HG02571 (cell line): Measurements from ENCODE around the gene KCNA4.
"Not testable (repeated sequence)": the region's sequence is repeated elsewhere in the genome, so short reads cannot be mapped to it uniquely, and the experiment has no call there.

Source experiments
- ATAC-seq: cut with Tn5 transposase; IDR thresholded peaks from one replicate; pipeline ENCODE4 v1.9.1; 2021; ENCODE audit warnings: mild to moderate bottlenecking, moderate library complexity; ENCODE audit not compliant: unreplicated experiment

Gene KCNA4

DNA sequence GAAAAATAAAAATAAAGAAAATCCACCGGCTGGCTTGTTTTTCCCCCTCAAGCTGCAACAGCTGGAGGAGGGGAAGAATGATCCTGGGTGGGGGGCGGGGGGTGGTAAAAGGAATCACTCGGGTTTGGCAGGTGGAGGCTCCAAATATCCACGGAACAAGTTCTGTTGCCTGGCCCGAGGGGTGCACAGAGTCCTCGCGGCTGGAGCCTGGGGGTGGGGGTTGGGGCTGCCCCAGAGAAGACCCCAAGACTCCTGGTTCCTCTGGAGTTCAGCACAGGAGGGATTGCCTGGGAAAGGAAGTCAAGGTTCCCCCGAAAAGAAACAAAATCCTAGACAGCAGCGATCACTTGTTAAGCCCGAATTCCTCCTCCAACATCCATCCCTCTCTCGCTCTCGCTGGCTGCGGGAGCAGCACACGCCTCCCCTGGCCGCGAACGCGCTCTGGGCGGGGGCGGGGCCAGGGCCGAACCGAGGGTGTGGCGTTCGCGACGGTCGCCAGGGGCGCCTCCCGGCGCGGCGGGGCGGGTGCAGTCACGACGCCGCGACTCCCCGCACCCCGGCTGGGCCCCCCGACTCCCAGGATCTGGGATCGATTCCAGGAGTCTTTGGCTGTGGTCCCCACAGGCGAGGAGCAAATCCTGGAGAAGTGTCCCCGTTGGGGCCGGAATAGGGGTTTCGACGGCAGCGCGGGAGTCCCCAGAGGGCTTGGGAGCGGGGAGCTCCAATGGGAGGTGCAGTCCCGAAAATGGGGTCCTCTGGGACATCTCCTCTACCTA is at the start of gene KCNA4:
Gene KCNA4 (minus strand): TSS at position 443 of the 776 bp plus-strand sequence. CDS start 4,352 bp downstream, outside the sequence.
- no peak for ATAC-seq

GRCh38 chr11:30062103-30062502 is 45.3 kb upstream of the KCNA4 start:
- no peak for ATAC-seq

GRCh38 chr11:30059172-30059815 is 42.5 kb upstream of the KCNA4 start:
- no peak for ATAC-seq

GRCh38 chr11:30049214-30049613 is 32.4 kb upstream of the KCNA4 start:
- no peak for ATAC-seq

GRCh38 chr11:30046578-30046945 is 29.7 kb upstream of the KCNA4 start:
- no peak for ATAC-seq

DNA sequence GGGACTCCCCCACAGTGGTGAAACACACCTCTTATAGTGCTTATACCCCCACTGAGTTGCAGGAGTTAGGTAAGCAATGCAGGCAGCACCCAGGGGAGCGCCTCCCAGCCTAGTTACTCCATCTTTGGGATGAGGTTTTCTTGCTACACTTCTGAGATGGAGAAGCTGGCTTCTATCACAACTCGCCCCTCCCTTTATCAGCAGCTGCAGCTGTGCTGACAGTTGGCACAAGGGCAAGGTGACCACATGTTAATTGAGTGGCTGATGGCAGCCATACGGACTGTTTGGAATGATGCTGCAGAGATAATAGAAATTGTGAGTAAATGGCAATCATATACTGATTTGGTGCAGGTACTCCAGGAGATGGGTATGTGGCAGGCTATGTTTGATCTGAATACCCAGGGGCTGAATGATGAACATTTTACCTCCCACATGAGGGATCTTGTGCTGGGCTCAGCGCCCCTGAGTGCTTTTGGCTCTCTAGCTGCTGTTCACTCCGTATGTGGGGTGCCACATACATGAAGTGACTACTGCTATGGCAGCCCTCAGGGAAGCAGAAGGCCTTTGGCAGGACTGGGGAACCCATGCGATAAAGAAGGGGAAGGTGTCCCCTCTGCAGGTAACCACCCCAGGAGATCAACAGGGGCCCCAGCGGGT is 29.2 kb upstream of the KCNA4 start:
- no peak for ATAC-seq

DNA sequence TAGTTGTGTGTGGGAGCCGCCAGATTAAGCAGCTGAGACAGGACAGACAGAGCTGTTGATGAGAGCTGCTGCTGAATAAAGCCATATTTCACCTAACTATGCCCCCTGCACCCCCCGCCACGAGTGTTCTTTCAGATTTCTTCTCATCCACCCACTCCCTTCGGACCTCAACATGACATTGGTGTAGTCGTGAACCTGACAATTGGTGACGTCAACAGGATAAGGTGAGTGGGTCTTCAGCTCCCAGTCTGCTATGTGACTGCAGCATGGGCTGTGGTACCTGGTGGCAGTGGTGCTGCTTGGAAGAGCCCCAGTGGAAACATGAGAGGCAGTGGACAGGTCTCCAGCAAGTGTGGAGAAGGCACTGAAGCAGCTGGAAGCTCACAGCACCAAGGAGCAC is 28.3 kb upstream of the KCNA4 start:
- ATAC-seq = no peak

DNA sequence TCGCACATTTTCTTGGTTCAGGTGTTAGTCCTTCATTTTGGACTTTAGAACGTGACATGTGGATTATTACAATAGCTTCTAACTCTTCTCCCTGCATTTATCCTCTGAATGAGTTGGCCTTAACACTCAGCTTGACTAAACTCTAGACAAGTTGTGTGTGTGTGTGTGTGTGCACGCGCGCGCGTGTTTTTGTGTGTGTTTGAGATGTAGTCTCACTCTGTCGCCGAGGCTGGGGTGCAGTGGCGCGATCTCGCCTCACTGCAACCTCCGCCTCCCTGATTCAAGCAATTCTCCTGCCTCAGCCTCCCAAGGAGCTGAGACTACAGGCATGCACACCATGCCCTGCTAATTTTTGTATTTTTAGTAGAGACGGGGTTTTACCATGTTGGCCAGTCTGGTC is 24.3 kb upstream of the KCNA4 start:
- ATAC-seq = no peak

DNA sequence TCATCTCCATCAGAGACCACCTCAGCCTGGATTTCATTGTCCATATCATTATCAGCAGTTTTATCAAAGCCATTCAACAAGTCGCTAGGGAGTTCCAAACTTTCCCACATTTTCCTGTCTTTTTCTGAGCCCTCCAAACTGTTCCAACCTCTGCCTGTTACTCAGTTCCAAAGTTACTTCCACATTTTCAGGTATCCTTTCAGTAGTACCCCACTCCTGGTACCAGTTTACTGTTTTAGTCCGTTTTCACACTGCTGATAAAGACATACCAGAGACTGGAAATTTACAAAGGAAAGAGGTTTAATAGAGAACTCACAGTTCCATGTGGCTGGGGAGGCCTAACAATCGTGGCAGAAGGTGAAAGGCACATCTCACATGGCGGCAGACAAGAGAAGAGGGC is 17.9 kb upstream of the KCNA4 start:
- not testable (repeated sequence) for ATAC-seq

GRCh38 chr11:30034166-30034565 is 17.3 kb upstream of the KCNA4 start:
- not testable (repeated sequence) for ATAC-seq

- no peak for ATAC-seq
Measured at GRCh38 chr11:30025396-30026139, 8.7 kb upstream of the KCNA4 start.

DNA sequence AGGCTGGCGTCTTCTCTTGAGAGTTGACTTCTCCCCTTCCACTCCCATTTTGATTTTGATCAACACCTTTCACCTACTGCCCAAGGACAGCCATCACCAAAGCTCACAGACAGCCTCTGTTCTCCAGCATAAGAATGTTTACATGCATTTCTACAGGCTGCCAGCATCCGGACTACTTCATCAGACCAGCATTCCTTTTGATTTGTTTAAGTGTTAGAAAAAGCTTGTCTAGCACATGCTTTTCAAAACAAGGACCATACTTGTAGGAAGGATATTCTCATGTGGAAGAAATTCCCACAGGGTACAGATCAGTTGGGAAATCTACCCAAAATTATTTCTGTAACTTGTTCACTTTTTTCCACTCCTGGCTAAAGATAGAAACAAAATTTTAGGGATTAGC is 6.2 kb upstream of the KCNA4 start:
- no peak for ATAC-seq

- ATAC-seq = no peak
Measured at GRCh38 chr11:30019481-30019880, 2.7 kb upstream of the KCNA4 start.

- ATAC-seq = no peak
Measured at GRCh38 chr11:30018495-30018894, 1.7 kb upstream of the KCNA4 start.

GRCh38 chr11:30017445-30017895 is 640 bp upstream of the KCNA4 start:
- no peak for ATAC-seq

DNA sequence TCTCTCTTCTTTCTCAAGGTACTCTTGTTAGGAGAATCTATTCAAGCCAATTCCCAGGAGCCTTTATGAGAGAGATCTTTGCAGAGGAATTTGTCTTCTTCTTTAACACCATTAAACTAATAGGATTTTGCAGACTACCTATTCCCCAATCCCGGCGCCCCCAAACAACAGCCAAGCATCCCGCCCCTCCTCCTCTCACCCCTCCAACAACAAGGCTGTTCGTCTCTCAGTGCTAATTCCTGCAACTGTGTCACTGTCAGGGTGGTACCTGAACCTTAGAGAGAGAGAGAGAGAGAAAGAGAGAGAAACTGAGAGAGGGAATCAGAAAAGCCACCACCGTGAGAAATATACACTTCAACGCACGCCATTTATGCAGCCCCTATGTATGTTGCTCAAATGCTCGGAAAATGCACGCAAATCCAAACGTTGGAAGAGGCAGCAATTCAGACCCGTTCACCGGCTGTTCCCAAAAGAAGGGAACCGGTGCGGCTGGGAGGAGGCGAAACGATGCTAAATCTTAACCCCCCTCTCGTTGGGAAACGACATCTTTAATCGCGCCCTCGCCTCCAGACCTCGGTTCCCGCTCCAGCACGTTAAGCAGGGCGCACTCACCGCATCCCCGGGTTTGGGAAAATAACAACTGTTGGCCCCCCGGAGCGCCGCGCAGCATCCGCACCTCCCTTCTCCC is 961 bp downstream of the KCNA4 start:
- no peak for ATAC-seq

DNA sequence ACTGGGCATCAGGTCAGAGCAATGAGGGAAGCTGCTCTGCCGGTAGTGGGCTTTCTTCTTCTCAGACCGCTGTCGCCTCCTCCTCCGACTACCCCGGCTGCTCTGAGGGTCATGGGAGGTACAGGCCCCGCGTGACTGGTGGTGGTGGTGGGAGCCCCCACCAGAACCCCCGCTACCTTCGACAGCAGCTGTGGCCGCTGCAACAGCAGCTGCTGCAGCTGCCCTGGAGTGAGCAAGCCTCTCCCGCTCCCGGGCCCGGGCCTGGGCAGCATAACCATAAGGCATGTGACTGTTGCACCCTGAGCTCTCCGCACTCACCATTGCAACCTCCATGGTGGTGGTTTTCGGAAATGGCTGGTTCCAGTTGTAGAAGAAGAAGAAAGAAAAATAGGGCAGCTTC is 4.5 kb downstream of the KCNA4 start:
- ATAC-seq = no peak

GRCh38 chr11:30009060-30009459 is 7.8 kb downstream of the KCNA4 start:
- no peak for ATAC-seq

- ATAC-seq = no peak
Measured at GRCh38 chr11:30006876-30007275, 10.0 kb downstream of the KCNA4 start.

GRCh38 chr11:30002157-30002785 is 14.6 kb downstream of the KCNA4 start:
- ATAC-seq = no peak
